Neutrophil (primary cell): Measurements from ENCODE around the gene MAP1B.

Experiments
- H3K27ac ChIP-seq: fragments of 200-600 bp; sonication (generic); 2 replicates; pipeline ENCODE4 v1.5.1; 2016; ENCODE audit warnings: mild to moderate bottlenecking, moderate library complexity
- H3K27me3 ChIP-seq: fragments of 200-600 bp; sonication (generic); 2 replicates; pipeline ENCODE4 v1.6.0; 2016; ENCODE audit warnings: mild to moderate bottlenecking
- H3K36me3 ChIP-seq: fragments of 200-600 bp; sonication (generic); 2 replicates; pipeline ENCODE4 v1.5.1; 2017
- H3K4me1 ChIP-seq, 2 experiments: fragments of 200-600 bp in 1 of 2; sonication (generic) in 1 of 2; 1 replicate in 1 of 2; 2 replicates in 1 of 2; pipeline versions ENCODE4 v1.5.1 to v1.6.1; 2013 to 2016; ENCODE audit warnings: low read depth in 1 of 2, low read length in 1 of 2, mild to moderate bottlenecking in 1 of 2, moderate library complexity in 1 of 2; ENCODE audit not compliant: control insufficient read depth in 1 of 2, insufficient read depth in 1 of 2
- H3K4me3 ChIP-seq, 2 experiments: fragments of 200-600 bp in 1 of 2; sonication (generic) in 1 of 2; 1 replicate in 1 of 2; 2 replicates in 1 of 2; pipeline ENCODE4 v1.5.1; 2013 to 2016; ENCODE audit warnings: low read depth in 1 of 2, low read length in 1 of 2, mild to moderate bottlenecking in 1 of 2, moderate library complexity in 1 of 2
- H3K9me3 ChIP-seq: fragments of 200-600 bp; sonication (generic); 2 replicates; pipeline ENCODE4 v1.5.1; 2016
- CTCF ChIP-seq: fragments of 200-600 bp; sonication (generic); IDR thresholded peaks from 2 replicates; pipeline ENCODE4 v1.5.1; 2016; ENCODE audit warnings: antibody characterized with exemption

Gene MAP1B

GRCh38 chr5:72191404-72191803 lies 84.1 kb downstream of the MAP1B start:
- H3K4me1 ChIP-seq, result no peaks in the 10 kb centered on the region
- no peaks in the 10 kb centered on the region for H3K36me3 ChIP-seq
- TF ChIP-seq CTCF, result no peak
- H3K4me3 ChIP-seq, result no peak overlapping the region
- H3K9me3 ChIP-seq, result no peaks in the 10 kb centered on the region
- H3K27ac ChIP-seq, result no peak overlapping the region
- H3K27me3 ChIP-seq, result peaks cover 48% of the 10 kb centered on the region

- no peaks in the 10 kb centered on the region for H3K36me3 ChIP-seq
- H3K27ac ChIP-seq, result no peak overlapping the region
- peaks cover 40% of the 10 kb centered on the region for H3K27me3 ChIP-seq
- no peak overlapping the region for H3K4me3 ChIP-seq
- H3K9me3 ChIP-seq, result no peaks in the 10 kb centered on the region
- H3K4me1 ChIP-seq, result no peaks in the 10 kb centered on the region
- TF ChIP-seq CTCF, result no peak
Measured at GRCh38 chr5:72194846-72195245, 87.6 kb downstream of the MAP1B start.

DNA sequence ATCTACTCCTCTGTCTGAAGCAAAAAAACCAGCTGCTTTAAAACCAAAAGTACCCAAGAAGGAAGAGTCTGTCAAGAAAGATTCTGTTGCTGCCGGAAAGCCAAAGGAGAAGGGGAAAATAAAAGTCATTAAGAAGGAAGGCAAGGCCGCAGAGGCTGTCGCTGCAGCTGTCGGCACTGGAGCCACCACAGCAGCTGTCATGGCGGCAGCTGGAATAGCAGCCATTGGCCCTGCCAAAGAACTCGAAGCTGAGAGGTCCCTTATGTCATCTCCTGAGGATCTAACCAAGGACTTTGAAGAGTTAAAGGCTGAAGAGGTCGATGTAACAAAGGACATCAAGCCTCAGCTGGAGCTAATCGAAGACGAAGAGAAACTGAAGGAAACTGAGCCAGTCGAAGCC lies 88.3 kb downstream of the MAP1B start:
- Histone ChIP-seq H3K4me1 (no peaks in the 10 kb centered on the region), H3K27me3 (peaks cover 37% of the 10 kb centered on the region), H3K27ac (no peak overlapping the region), H3K4me3 (no peak overlapping the region), H3K9me3 (no peaks in the 10 kb centered on the region), H3K36me3 (no peaks in the 10 kb centered on the region)
- TF ChIP-seq CTCF, result no peak

GRCh38 chr5:72197393-72197792 lies 90.1 kb downstream of the MAP1B start:
- peaks cover 26% of the 10 kb centered on the region for H3K27me3 ChIP-seq
- no peaks in the 10 kb centered on the region for H3K4me1 ChIP-seq
- no peaks in the 10 kb centered on the region for H3K36me3 ChIP-seq
- no peak for TF ChIP-seq CTCF
- H3K4me3 ChIP-seq, result no peak overlapping the region
- H3K9me3 ChIP-seq, result no peaks in the 10 kb centered on the region
- H3K27ac ChIP-seq, result no peak overlapping the region

GRCh38 chr5:72199681-72200080 lies 92.4 kb downstream of the MAP1B start:
- H3K4me3 ChIP-seq, result no peak overlapping the region
- TF ChIP-seq CTCF, result no peak
- no peaks in the 10 kb centered on the region for H3K36me3 ChIP-seq
- H3K27ac ChIP-seq, result no peak overlapping the region
- H3K27me3 ChIP-seq, result peaks cover 8% of the 10 kb centered on the region
- no peaks in the 10 kb centered on the region for H3K4me1 ChIP-seq
- H3K9me3 ChIP-seq, result no peaks in the 10 kb centered on the region

GRCh38 chr5:72202331-72202825 lies 95.1 kb downstream of the MAP1B start:
- H3K4me1 ChIP-seq, result no peaks in the 10 kb centered on the region
- no peak overlapping the region for H3K4me3 ChIP-seq
- H3K9me3 ChIP-seq, result no peaks in the 10 kb centered on the region
- H3K36me3 ChIP-seq, result no peaks in the 10 kb centered on the region
- TF ChIP-seq CTCF, result no peak
- H3K27me3 ChIP-seq, result peaks cover 7% of the 10 kb centered on the region
- no peak overlapping the region for H3K27ac ChIP-seq
